ENCODE measurements around the gene LRP1B.

LRP1B gene

GRCh38 chr2:141508806-141509595 is 621.8 kb downstream of the LRP1B start:
- no peak for DNase-seq (ENCODE audit: low spot score)

GRCh38 chr2:141508086-141508752 is 622.6 kb downstream of the LRP1B start:
- DNase-seq (ENCODE audit: low spot score): no peak

- DNase-seq (ENCODE audit: low spot score): no peak
These were observed 624.7 kb downstream of the LRP1B start for GRCh38 chr2:141506135-141506534.

- DNase-seq (ENCODE audit: low spot score): no peak
These were observed 629.1 kb downstream of the LRP1B start for GRCh38 chr2:141501752-141502151.

- DNase-seq (ENCODE audit: low spot score): no peak
These were observed 631.7 kb downstream of the LRP1B start for GRCh38 chr2:141499123-141499522.

GRCh38 chr2:141498561-141498960 is 632.3 kb downstream of the LRP1B start:
- no peak for DNase-seq (ENCODE audit: low spot score)

- no peak for DNase-seq (ENCODE audit: low spot score)
These were observed 633.5 kb downstream of the LRP1B start for GRCh38 chr2:141497272-141497671.

GRCh38 chr2:141496810-141497209 is 634.0 kb downstream of the LRP1B start:
- DNase-seq (ENCODE audit: low spot score): no peak

GRCh38 chr2:141493936-141494335 is 636.9 kb downstream of the LRP1B start:
- DNase-seq (ENCODE audit: low spot score): no peak

- no peak for DNase-seq (ENCODE audit: low spot score)
These were observed 638.0 kb downstream of the LRP1B start for GRCh38 chr2:141492816-141493215.

GRCh38 chr2:141490886-141491285 is 639.9 kb downstream of the LRP1B start:
- no peak for DNase-seq (ENCODE audit: low spot score)

GRCh38 chr2:141482697-141483096 is 648.1 kb downstream of the LRP1B start:
- DNase-seq (ENCODE audit: low spot score): no peak

- DNase-seq (ENCODE audit: low spot score): no peak
These were observed 655.0 kb downstream of the LRP1B start for GRCh38 chr2:141475801-141476200.

- no peak for DNase-seq (ENCODE audit: low spot score)
These were observed 662.1 kb downstream of the LRP1B start for GRCh38 chr2:141468761-141469160.

GRCh38 chr2:141467331-141467730 is 663.5 kb downstream of the LRP1B start:
- DNase-seq (ENCODE audit: low spot score): no peak

- DNase-seq (ENCODE audit: low spot score): no peak
These were observed 665.8 kb downstream of the LRP1B start for GRCh38 chr2:141464995-141465394.

- DNase-seq (ENCODE audit: low spot score): no peak
These were observed 672.5 kb downstream of the LRP1B start for GRCh38 chr2:141458351-141458750.

- DNase-seq (ENCODE audit: low spot score): no peak
These were observed 674.9 kb downstream of the LRP1B start for GRCh38 chr2:141455877-141456276.

GRCh38 chr2:141455211-141455826 is 675.5 kb downstream of the LRP1B start:
- no peak for DNase-seq (ENCODE audit: low spot score)

- DNase-seq (ENCODE audit: low spot score): no peak
These were observed 690.7 kb downstream of the LRP1B start for GRCh38 chr2:141440072-141440635.

GRCh38 chr2:141439524-141439923 is 691.3 kb downstream of the LRP1B start:
- DNase-seq (ENCODE audit: low spot score): peak; percentile 1

- DNase-seq (ENCODE audit: low spot score): no peak
These were observed 692.3 kb downstream of the LRP1B start for GRCh38 chr2:141438536-141438935.

GRCh38 chr2:141437521-141437920 is 693.3 kb downstream of the LRP1B start:
- DNase-seq (ENCODE audit: low spot score): no peak
